A375 (cell line): ENCODE measurements around the gene ZNF320. TPM values are rescaled to one million over a fixed set of nuclear protein-coding genes. Genes with fewer than 3 reads are reported as not detected.

ENCODE experiments used
- small RNA-seq: library from RNA; depleted of rRNA; stranded (forward); fragments of <200 nt; gene quantifications from one replicate; pipeline ENCODE3, GENCODE V24; 2014
- total RNA-seq: library from RNA; depleted of rRNA; stranded (reverse); fragments of >200 nt; shearing (Covaris generic); gene quantifications from 2 replicates; pipeline ENCODE4 v1.2.3, GENCODE V29; 2014; rRNA removed

The ZNF320 gene
- 19.3 and 20.1 TPM in 2 replicates for total RNA-seq

DNA sequence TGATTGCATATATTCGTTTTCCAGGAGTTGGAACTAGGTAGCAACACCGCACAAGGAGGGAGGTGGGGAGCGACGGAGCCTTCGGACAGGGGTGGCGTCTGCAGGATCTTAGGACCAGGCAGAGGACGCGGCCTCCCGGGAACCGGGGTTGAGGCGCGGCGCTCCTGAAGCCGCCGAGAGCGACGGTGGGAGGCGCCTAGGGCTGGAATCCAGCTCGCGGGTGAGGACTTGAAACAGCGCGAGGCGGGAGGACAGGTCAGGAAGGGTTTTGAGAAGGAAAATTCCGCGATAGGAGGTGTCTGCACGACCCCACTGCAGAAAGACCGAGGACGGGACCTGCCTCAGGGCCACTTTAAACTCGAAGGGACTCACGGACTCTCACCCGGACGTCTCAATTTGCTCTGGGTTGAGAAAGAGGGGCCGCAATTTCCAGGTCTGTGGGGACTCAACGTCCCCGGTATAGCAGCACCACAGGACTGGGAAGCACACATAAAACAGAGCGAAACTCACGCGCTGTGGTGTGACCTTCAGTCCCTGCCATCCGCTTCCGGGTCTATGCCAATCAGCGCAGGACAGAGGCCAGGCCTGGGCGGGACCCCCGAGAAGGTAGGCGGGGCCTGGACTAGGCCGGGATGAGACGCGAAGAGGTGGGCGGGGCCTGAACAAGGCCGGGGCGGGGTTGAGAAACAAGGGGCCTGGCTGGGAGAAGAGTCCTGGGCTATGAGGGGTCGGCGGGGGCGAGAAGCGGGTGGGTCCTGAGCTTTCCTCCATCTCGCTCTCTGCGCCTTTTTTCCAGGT is at the start of gene ZNF320:
Gene ZNF320, minus strand, starts transcription at position 498 of the 798 bp plus-strand sequence. CDS start 7,380 bp downstream, outside the sequence.

GRCh38 chr19:52922841-52923777 is 25.7 kb upstream of the ZNF320 start, which contains the start of gene ZNF888:
TSS of gene ZNF888 (minus strand) at chr19:52923428. CDS start at chr19:52917873, 5,555 bp downstream.

DNA sequence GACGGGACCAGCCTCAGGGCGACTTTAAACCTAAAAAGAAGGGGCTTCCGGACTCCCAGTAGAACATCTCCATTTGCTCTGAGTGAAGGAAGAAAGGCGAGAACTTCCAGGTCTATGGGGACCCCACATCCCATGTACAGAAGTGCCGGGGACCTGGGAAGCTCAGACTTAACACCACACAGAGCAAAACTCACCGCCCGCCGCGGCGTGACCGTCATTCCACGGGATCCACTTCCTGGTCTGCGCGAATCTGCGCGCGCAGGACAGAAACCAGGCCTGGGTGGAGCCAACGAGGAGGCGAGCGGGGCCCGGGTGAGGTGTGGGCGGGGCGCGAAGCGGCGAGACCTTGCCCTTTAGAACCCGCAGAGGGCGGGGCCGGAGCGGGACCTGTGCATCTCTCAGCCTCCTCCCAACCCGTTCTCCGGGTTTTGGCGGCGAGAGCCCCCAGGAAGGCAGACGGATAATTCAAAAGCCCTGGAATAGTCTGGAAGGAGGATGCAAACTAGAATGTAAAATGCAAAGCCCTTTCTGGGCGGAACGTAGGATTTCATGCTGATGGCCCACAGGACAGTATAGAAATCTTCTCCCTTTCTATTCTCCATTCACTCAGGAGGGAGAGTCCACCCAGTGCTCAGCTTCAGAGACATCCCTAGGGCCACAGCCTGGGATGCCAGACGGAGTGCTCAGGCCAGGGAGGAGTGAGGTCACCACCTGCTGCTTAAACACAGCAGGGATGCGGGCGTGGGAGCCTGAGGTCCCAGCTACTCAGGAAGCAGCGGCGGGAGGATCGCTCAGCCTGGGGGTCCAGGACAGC is 39.9 kb downstream of the ZNF320 start, which contains the start of gene ZNF468:
Gene ZNF468, minus strand, starts transcription at position 242 of the 814 bp plus-strand sequence. CDS start 3,347 bp downstream, outside the sequence.

Small RNAs within 50 kb of the gene (small RNA-seq; reads per million reads assigned to genes)
- gene ZNF320, result not detected

Other genes with a start within 250 kb of the ZNF320 start
- 4.7 and 7.4 TPM in 2 replicates for gene ZNF611, start 162.6 kb downstream of the ZNF320 start, total RNA-seq
- gene ZNF600, start 110.8 kb downstream of the ZNF320 start, total RNA-seq, result 2.0 and 3.9 TPM in 2 replicates
- gene ZNF28, start 76.0 kb downstream of the ZNF320 start, total RNA-seq, result 9.6 and 10.2 TPM in 2 replicates
- 18.0 and 20.5 TPM in 2 replicates for gene ZNF468, start 40.0 kb downstream of the ZNF320 start, total RNA-seq
- 2.7 and 4.0 TPM in 2 replicates for gene ZNF888, start 25.8 kb upstream of the ZNF320 start, total RNA-seq
- gene ZNF816, start 65.2 kb upstream of the ZNF320 start, total RNA-seq, result 3.6 and 7.1 TPM in 2 replicates
- gene ERVV-1, start 116.3 kb upstream of the ZNF320 start, total RNA-seq, result not detected in 2 replicates
- not detected in 2 replicates for gene ERVV-2, start 147.1 kb upstream of the ZNF320 start, total RNA-seq
- 18.1 and 20.4 TPM in 2 replicates for gene ZNF160, start 205.8 kb upstream of the ZNF320 start, total RNA-seq
- 0.82 and 1.1 TPM in 2 replicates for gene ZNF415, start 235.3 kb upstream of the ZNF320 start, total RNA-seq